Measurements from ENCODE around the gene ARF1.

ARF1 gene

GRCh38 chr1:228088586-228089498 lies 6.3 kb downstream of the ARF1 start:
- DNase-seq = no peak

- no peak for DNase-seq
Observed at GRCh38 chr1:228089519-228090380, 7.2 kb downstream of the ARF1 start.

GRCh38 chr1:228090613-228091081 lies 8.1 kb downstream of the ARF1 start:
- no peak for DNase-seq

GRCh38 chr1:228091084-228091483 lies 8.6 kb downstream of the ARF1 start:
- no peak for DNase-seq

- DNase-seq = no peak
Observed at GRCh38 chr1:228092342-228093049, 10.0 kb downstream of the ARF1 start.

- DNase-seq = no peak
Observed at GRCh38 chr1:228093050-228093906, 10.8 kb downstream of the ARF1 start.

GRCh38 chr1:228094432-228095016 lies 12.0 kb downstream of the ARF1 start:
- no peak for DNase-seq

GRCh38 chr1:228095161-228095560 lies 12.7 kb downstream of the ARF1 start:
- DNase-seq = no peak

GRCh38 chr1:228095938-228096337 lies 13.4 kb downstream of the ARF1 start:
- no peak for DNase-seq

GRCh38 chr1:228096416-228097332 lies 14.2 kb downstream of the ARF1 start:
- DNase-seq = no peak

GRCh38 chr1:228097333-228098081 lies 15.0 kb downstream of the ARF1 start:
- no peak for DNase-seq

GRCh38 chr1:228098323-228098931 lies 15.9 kb downstream of the ARF1 start:
- no peak for DNase-seq

GRCh38 chr1:228099331-228099732 lies 16.8 kb downstream of the ARF1 start:
- no peak for DNase-seq

- DNase-seq = no peak
Observed at GRCh38 chr1:228100822-228101613, 18.5 kb downstream of the ARF1 start.

GRCh38 chr1:228101614-228101993 lies 19.1 kb downstream of the ARF1 start:
- DNase-seq = no peak

- DNase-seq = no peak
Observed at GRCh38 chr1:228101994-228102790, 19.7 kb downstream of the ARF1 start.

GRCh38 chr1:228102791-228103620 lies 20.5 kb downstream of the ARF1 start, which contains the start of gene C1orf35:
Gene C1orf35, minus strand, starts transcription at chr1:228103325. Its CDS starts 98 bp downstream, at chr1:228103227.
- peak; percentile 68 for DNase-seq
